HL-60 (cell line): ENCODE data around the gene PGLYRP4.

Experiments
- POLR2AphosphoS5 ChIP-seq: IDR thresholded peaks from 2 replicates; pipeline ENCODE4 v1.6.1; 2012; ENCODE audit warnings: low read depth
- TF ChIP-seq, protein P1 (sequence below): IDR thresholded peaks from one replicate; pipeline ENCODE4 v1.5.1; 2011; ENCODE audit warnings: low read length, control low read depth, inconsistent platforms; ENCODE audit not compliant: insufficient read depth

DNA sequence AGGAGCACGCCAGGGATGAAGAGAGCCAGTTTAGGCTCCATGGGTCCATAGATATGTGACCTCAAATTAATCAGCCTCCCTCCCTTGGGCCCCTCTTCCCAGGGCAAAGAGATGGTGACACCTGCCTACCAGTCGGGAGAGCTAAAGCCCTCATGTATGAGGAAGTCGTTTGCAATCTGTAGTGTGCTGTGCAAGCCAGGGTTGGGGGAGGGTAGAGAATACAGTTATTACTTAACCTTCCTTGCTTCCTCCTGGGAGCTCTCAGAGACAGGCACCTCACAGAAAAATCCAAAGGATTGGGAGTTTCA is 4.0 kb downstream of the PGLYRP4 start:
- TF ChIP-seq, protein P1, sequence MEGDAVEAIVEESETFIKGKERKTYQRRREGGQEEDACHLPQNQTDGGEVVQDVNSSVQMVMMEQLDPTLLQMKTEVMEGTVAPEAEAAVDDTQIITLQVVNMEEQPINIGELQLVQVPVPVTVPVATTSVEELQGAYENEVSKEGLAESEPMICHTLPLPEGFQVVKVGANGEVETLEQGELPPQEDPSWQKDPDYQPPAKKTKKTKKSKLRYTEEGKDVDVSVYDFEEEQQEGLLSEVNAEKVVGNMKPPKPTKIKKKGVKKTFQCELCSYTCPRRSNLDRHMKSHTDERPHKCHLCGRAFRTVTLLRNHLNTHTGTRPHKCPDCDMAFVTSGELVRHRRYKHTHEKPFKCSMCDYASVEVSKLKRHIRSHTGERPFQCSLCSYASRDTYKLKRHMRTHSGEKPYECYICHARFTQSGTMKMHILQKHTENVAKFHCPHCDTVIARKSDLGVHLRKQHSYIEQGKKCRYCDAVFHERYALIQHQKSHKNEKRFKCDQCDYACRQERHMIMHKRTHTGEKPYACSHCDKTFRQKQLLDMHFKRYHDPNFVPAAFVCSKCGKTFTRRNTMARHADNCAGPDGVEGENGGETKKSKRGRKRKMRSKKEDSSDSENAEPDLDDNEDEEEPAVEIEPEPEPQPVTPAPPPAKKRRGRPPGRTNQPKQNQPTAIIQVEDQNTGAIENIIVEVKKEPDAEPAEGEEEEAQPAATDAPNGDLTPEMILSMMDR: no peak
- peak; percentile 78 for TF ChIP-seq POLR2AphosphoS5
